Measurements from ENCODE around the gene MCF2L.
"Not testable (repeated sequence)": the region's sequence is repeated elsewhere in the genome, so short reads cannot be mapped to it uniquely, and the experiment has no call there.

MCF2L gene, protein sequence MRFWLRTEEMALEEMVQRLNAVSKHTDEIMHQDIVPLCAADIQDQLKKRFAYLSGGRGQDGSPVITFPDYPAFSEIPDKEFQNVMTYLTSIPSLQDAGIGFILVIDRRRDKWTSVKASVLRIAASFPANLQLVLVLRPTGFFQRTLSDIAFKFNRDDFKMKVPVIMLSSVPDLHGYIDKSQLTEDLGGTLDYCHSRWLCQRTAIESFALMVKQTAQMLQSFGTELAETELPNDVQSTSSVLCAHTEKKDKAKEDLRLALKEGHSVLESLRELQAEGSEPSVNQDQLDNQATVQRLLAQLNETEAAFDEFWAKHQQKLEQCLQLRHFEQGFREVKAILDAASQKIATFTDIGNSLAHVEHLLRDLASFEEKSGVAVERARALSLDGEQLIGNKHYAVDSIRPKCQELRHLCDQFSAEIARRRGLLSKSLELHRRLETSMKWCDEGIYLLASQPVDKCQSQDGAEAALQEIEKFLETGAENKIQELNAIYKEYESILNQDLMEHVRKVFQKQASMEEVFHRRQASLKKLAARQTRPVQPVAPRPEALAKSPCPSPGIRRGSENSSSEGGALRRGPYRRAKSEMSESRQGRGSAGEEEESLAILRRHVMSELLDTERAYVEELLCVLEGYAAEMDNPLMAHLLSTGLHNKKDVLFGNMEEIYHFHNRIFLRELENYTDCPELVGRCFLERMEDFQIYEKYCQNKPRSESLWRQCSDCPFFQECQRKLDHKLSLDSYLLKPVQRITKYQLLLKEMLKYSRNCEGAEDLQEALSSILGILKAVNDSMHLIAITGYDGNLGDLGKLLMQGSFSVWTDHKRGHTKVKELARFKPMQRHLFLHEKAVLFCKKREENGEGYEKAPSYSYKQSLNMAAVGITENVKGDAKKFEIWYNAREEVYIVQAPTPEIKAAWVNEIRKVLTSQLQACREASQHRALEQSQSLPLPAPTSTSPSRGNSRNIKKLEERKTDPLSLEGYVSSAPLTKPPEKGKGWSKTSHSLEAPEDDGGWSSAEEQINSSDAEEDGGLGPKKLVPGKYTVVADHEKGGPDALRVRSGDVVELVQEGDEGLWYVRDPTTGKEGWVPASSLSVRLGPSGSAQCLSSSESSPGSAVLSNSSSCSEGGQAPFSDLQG
- total RNA-seq = 10.4 to 16.7 reads per million in 2 donors

DNA sequence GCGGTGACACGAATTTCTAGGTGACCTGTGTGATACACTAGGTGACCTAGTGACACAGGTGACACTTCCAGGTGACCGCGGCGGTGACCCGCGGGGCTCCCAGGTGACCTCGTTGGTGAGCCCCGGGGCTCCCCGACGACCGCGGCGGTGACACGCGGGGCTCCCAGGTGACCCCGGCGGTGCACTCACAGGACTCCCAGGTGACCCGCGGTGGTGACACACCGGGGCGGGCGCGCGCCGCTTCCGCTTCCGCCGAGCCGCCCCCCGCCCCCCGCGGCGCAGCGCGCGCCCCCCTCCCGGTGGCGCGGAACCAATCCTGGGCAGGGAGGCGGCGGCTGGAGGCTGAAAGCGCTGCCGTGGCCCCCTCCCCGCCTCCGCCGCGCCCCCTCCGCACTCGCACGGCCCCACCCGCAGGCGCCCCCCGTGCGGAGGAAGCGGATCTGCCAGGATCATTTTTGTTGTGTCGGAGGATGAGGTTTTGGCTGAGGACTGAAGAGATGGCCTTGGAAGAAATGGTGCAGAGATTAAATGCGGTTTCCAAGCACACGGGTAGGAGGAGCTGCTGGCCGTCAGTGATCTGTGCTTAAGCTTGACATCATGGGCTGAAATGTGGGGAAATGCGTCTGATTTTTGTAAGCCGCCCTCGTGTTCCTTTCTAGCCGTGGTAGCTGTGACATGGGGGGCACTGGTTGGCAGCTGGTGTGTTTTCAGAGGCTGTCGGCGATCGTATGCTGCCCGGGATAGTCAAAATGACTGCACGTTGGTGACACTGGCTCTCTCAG is at the start of gene MCF2L:
Gene MCF2L, plus strand, starts transcription at position 305 of the 782 bp plus-strand sequence. Its CDS starts 166 bp downstream, at position 471.
- peak; percentile 55 for DNase-seq

DNA sequence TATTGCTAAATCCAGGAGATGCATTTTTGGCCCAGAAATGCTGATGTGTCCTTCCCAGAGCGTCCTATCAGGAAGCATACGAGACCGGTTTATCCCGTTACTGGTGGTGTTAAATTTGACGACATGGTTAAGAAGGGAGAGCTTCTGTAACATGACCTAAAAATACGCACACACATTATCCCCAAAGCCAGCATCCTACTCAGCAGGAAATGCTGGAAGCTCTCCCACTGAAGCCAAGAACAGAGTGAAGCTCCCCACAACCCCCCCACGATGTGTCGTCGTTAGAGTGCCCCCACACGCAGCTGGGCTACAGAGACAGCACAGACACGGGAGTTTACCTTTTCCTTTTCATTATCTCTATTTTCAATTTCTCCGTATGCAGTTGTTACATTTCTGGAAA is 45.1 kb upstream of the MCF2L start:
- DNase-seq = no peak

DNA sequence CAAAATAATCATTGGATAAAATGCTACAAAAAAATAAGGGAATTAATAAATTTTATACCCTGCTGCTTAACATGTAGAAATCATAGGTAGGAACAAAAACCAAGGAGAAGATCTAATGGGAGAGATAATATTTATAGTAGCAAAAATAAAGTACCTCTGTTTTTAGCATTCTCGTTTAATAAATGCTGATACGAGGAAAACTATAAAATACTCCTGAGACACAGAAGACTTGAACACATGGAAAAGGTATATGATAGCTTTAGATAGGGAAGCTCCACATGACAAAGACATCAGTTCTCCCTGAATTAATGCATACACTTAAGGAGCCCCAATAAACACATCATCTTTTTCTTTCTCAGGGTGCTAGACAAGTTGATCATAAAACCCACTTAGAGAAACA is 44.6 kb upstream of the MCF2L start:
- no peak for DNase-seq

DNA sequence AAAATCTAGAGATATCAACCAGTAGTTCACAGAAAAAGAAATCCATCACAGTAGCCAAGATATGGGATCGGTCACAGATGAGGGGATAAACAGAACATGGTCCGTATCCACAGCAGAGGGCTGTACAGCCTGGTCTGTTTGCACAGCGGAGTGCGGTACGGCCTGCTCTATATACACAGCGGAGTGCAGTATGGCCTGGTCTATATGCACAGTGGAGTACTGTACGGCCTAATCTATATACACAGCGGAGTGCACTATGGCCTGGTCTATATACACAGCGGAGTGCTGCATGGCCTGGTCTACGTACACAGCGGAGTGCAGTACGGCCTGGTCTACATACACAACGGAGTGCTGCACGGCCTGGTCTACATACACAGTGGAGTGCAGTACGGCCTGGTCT is 43.0 kb upstream of the MCF2L start:
- no peak for DNase-seq

DNA sequence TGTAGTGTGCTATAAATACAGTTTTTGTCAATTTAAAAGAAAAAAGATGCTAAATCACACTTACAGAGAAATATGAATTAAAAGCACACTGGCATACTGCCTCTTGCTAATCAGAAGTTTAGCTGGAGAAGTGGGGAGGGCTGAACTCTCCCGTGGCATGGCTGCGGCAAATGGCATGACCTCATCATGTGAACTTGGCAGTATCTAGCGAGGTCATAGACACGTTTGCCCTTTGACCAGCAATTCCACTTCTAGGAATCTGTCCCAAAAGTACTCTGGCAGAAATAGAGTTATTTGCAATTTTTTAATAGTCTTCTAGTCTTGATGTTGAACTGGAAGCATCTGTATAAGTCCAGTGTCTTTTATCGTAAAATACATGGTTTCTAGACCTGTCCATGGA is 42.0 kb upstream of the MCF2L start:
- no peak for DNase-seq

DNA sequence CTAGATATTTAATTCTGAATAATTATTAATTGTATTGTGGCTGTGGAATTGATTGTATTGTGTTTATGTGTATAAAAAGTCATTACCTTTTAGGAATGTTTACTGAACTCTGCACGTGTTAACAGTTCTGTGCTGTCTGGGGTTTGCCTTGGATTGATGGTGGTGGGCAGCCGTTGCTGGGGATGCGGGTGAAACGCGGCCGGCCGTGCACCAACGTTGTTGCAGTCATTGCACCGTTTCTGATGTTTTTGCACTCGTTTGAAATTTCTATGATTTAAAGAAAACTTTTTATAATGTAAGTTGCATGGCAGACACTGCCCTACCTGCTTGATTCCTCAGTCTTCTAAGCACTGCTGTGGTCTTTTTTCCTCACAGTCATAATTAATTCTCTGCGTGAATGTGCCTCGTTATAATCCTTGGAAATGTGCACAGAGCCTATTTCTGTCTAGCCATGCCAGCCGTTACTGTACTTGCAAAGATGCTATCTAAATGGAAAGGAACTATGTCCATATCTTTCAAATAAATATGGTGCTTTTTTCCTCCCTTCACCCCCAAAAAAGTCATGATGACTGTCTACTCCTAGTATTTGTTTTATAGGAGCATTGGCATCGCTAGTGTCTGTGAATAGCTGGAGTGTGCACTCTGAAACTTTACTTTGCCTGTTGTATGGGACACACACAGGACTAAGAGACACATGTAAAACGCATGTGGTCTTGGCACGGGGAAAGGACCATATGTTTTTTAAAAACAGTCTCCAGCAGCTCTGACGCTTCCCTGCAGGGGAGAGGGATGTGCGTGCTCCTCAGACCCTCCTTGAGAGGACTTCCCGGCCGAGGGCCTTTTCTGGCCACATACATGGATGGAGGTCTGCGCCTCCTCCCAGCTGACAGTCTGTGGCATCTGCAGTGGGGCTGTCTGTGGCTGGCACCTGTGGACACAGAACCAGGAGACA is 40.7 kb upstream of the MCF2L start:
- DNase-seq = no peak

DNA sequence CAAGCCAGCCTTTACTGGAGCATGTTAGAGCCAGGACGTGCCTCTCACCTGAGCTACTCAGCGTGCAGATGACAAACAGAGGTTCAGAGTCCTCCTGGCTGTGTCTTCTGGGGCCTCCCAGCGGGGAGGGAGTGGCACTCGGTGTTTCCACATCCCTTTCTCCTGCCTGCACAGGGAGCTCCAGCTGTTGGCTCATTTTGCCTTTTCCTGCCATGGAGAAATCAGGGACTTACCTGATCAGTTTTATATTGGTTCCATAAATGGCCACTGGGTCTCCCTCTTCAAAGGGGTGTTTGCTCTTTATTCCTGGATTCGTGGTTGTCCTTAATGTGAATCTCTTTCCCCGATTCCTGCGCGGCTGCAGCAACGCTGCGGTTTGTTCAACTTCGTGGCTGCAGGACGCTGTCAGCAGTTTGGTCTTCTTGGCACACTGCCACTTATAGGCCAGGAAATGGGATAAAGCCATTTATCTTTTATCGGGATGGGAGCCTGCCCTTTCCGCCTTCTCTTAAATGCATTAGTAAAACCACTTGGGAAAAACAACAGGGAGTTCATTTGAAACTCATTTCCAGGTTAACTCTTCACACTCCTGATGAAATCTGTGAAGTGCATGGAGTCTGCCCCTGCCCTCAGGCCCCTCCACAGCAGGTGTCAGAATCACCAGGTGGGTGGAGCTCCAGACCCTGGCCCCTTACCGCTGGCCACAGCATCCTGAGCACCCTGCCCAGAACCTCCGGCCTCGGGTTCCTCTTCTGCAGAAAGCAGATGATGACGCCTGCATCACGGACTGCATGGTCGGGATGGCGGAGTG is 39.8 kb upstream of the MCF2L start:
- DNase-seq = no peak

DNA sequence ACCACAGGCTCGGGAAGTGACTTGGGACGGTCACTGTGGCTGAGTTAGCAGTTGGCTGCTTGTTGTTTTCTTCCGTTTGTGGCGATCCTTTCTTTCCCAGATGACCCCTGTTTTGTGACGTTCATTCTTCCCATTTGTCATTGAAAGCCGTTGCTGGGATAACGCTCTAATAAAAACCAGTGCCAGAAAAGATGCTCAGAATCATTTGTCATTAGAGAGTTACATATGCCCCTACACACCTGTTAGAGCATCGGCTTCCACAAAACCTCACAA is 39.3 kb upstream of the MCF2L start:
- no peak for DNase-seq

DNA sequence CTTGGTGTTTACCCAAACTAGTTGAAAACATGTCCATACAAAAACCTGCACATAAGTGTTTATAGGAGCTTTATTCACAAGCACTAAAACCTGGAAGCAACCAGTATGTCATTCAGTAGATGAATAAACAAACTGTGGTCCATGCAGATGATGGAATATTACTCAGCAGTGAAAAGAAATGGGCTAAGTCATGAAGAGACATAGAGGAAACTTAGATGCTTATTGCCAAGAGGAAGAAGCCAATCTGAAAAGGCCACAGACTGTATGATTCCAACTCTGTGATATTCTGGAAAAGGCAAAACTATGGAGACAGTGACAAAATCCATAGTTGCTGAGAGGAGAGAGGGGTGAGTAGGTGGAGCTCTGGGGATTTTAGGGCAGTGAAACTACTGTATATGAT is 38.8 kb upstream of the MCF2L start:
- no peak for DNase-seq

DNA sequence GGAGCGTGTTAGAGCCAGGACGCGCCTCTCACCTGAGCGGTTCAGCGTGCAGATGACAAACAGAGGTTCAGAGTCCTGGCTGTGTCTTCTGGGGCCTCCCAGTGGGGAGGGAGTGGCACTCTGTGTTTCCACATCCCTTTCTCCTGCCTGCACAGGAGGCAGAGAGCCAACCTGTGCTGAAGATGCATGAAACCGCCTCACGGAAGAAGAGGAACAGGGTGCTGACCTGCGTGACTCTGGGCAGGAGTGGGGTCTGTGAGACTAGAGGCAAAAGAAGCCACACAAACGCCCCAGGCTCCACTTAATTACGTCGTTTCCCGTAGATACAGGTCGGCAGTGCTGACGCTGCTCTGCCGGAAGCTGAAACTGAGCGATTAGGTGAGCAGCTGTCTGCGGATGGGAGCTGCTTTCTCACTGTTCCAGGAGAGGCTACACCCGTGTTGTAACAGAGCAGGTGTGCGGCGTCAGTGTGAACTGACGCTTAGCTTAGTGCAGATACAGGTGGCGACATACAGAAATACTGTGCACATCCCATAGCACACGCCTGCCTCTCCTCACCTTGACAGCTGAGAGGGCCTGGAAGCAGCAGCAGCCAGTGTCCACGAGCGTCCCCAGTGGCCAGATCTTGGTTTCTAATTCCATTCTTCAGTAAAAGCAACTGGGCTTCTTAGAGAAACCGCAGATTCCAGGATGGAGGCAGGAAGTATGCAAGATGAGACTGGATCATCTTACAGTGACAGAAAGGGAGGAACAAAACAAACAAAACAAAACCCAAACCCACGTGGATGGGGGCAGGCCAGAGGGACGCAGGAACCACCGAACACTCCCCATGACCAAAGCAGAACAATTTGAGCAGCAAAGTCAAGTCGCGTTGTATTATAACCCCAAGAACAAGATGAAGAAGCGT is 37.7 kb upstream of the MCF2L start:
- DNase-seq = no peak

DNA sequence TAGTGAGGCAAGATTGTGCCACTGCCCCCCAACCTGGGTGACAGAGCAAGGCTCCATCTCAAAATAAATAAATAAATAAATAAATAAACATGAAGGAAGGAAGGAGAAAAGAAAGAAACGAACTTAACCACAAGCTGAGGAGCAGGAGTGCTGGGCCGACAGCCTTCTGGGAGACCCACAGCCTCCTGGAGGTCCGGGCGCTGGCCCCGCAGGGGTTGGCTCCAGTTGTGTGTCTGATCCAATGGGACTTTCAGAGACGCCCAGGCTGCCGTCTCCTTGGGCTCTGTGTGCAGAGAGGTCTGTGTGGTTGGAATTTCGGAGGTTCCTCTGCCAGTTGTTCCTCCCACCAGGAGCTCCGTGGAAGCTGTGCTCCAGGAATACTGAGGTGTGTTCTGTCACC is 36.0 kb upstream of the MCF2L start:
- DNase-seq = no peak

DNA sequence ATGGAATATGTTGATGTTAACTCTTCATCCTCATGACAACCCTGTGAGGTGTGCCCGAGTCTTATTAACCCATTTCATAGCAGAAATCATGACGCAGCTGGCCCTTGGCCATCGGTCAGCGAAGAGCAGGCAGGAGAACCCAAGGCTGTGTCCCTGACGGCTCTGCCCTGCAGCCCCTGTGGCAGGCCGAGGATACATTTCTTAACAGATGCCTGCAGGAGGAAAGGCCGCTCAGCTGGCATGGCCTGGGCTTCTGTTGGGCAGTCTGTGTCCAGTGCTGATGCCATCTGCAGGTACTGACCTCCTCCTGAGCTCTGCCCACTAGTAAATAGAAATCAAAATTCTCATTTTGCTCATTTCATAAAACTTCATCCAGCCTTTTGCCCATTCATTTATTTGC is 35.4 kb upstream of the MCF2L start:
- no peak for DNase-seq

DNA sequence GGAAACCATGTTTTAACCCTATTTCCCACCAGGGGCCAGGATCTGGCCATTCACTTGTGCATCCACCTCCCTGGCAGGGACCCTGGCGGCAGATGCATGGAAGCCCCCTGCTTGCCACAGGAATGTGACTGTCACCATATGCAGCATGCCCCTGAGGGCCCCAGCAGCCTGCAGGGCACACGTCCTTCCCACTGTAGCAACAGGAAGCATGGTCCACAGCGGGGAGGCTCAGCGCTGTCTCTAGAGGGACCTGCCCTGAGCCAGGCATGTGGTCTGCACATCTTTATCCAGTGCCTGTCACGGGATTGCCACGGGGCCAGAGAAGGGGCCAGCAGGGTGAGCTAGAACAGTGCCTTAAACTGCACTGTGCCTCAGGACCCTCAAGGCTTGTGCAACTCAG is 34.9 kb upstream of the MCF2L start:
- no peak for DNase-seq

DNA sequence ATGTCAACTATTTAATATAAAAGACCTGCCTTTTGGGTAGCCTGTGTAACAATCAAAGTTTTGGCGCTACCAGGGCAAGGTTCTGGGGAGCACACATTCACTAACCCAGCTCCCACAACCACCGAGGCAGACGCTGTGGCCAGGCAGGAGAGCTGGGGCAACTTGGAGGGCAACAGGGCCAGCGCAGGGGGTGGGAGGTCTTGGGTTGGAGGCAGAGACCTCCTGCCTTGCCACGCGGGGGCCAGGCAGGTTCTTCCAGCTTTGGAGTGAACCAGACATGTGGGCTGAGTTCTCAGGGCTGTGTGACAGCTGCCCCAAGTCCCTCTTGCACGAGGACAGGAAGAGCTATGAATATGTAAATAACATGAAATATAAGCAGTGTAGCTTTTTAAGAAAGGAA is 30.3 kb upstream of the MCF2L start:
- no peak for DNase-seq

DNA sequence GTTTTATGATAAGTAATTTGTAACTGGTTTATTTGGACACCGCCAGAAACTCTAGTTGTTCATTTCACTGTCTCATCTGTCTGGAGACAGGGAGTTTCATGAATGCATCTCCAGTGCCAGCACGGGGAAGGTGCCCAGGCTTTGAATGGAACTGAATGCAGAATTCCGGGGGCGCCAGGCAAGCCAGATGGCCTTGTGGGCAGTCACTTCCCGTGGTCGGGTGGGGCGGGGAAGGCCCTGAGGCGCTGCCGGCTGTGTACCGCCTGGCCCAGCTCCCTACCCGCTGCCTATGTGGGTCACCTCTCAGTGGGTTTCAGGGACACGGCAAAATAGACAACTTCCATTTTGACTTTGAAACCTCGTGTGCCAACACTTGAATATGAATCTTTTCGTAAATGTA is 28.8 kb upstream of the MCF2L start:
- no peak for DNase-seq

DNA sequence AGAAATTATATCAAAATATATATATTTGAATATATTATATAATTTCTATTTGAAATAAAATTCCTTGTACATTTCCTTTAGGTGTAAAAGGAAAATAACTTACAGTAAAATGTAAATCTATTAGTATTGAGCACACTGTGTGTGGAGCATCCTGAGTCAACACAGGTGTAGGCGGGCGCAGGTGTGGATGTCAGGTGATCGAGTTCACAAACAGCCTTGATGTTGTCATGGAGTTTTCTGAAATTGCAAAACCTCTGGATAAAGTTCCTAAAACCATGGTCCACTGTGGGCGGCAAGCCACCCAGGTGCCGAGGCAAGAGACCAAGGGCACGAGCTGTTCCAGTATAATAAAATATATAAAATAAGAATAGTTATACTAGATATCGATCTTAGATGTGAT is 27.7 kb upstream of the MCF2L start:
- no peak for DNase-seq

DNA sequence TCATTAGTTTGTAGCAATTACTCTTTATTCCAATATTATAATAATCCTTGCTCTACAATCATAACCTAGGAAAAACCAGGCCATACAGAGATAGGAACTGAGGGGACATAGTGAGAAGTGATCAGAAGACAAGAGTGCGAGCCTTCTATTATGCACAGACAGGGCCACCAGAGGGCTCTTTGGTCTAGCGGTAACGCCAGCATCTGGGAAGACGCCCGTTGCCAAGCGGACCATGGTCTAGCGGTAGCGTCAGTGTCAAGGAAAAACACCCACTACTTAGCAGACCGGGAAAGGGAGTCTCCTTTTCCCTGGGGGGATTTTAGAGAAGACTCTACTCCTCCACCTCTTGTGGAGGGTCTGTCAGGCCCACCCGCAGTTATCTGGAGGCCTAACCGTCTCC is 27.2 kb upstream of the MCF2L start:
- DNase-seq = not testable (repeated sequence)

DNA sequence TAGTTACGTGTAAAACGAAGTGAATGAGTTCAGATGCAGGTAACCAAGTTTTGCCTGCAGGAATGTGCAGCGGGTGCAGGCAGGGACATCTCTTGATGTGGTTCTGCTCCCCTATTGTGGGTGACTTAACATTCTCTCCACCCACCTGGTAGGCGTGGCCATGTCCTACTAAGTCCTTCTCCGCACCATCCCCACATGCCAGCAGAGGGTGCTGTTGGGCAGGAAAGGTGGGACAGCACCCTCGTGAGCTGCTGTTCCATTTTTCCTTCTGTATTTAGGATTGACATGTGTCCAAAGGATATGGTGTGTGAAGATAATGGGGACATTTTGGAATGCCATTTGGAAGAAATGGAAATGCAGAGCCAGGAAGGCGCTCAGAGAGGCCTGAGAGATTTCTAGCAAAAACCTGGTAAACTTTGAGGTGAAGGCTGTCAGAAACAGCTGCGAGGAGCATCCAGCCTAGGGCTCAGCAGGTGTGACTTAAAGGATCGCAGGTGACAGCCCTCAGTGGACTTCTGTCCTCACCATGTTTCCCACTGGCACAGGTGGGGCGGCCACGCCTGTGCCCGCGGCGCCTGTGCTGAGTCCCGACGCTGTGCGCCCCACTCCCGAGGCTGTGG is 26.2 kb upstream of the MCF2L start:
- peak; percentile 97 for DNase-seq

Measured in T-helper 9 cell (primary cell).